Measurements from ENCODE around the gene STEAP1B. TPM values are rescaled to one million over a fixed set of nuclear protein-coding genes. Genes with fewer than 3 reads are reported as not detected.
A peak's percentile ranks its signal among the peaks of the same experiment; 100 is the strongest.
"Not testable (repeated sequence)": the region's sequence is repeated elsewhere in the genome, so short reads cannot be mapped to it uniquely, and the experiment has no call there.

Gene STEAP1B
- total and polyA plus RNA-seq, 3 experiments from 2014 or later: 0.20 TPM; not detected in 2

DNA sequence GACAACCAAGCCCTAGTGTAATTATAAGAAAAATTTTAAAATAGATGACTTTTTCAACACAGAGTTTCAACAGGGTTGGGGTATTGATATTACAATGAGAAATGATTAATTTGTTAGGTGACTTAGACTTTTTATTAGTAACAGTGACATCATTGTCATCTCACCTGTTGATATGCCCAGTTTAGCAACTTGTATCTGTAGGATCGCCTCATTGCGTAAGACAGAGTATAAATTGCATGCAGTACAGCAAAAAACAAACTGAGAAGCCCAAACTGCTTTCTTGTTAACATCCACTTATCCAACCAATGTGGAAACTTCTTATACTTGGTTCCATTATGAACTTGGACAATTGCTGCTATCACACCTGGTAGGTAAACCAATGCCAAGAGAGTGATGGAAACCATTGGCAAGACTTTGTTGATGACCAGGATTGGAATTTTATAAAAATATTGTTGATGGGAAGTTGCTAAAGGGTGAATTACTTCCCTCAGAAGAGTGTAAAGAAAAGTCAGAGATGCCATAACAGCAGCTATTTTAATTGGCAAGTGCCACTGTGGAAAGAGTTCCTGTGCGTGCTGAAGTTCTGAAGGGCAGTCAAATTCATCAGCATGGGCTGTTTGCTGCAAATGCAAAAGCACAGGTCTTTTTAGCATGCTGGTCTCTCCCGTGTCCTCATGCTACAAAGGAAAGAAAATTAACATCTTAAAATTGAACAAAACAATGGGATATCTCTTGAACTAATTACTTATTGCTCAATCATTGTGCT is 6.6 kb downstream of the STEAP1B start:
- H3K4me1 ChIP-seq (ENCODE audit: insufficient read depth, low read length); H3K4me3 ChIP-seq (ENCODE audit: low read length); H3K4me1 Mint-ChIP-seq; H3K36me3 Mint-ChIP-seq; H3K4me3 Mint-ChIP-seq; H3K9me3 ChIP-seq (ENCODE audit: low read length); POLR2A ChIA-PET; H3K27ac Mint-ChIP-seq; CTCF ChIA-PET; H3K27ac ChIP-seq (ENCODE audit: low read depth, low read length); DNase-seq; H3K36me3 ChIP-seq (ENCODE audit: insufficient read depth, low read length); H3K9me3 Mint-ChIP-seq; H3K27me3 ChIP-seq (ENCODE audit: insufficient read depth, low read length, poor library complexity, severe bottlenecking): not testable (repeated sequence)
- peaks cover 11 to 31% of the 10 kb centered on the region in 2 donors for H3K27me3 Mint-ChIP-seq

GRCh38 chr7:22488643-22489462 is 11.1 kb downstream of the STEAP1B start:
- H3K27me3 Mint-ChIP-seq: peaks cover 6 to 23% of the 10 kb centered on the region in 2 donors
- no peaks in the 10 kb centered on the region for H3K9me3 ChIP-seq (ENCODE audit: low read length)
- no peaks in the 10 kb centered on the region for H3K4me1 Mint-ChIP-seq
- H3K36me3 ChIP-seq (ENCODE audit: insufficient read depth, low read length): no peaks in the 10 kb centered on the region
- POLR2A ChIA-PET: no interaction called here
- H3K4me1 ChIP-seq (ENCODE audit: insufficient read depth, low read length): no peaks in the 10 kb centered on the region
- CTCF ChIA-PET: interaction anchor here (1.2 to 2.3 kb wide), 3 partner anchors 376 to 379 kb away, joined by 4 to 12 read pairs (median 4); no protein-coding TSS in a partner anchor
- H3K36me3 Mint-ChIP-seq: no peaks in the 10 kb centered on the region
- H3K27ac ChIP-seq (ENCODE audit: low read depth, low read length): no peak overlapping the region
- peak; percentile 30 to 62 (median 42) for DNase-seq
- H3K4me3 Mint-ChIP-seq: no peak overlapping the region
- no peak overlapping the region for H3K27ac Mint-ChIP-seq
- no peaks in the 10 kb centered on the region for H3K27me3 ChIP-seq (ENCODE audit: insufficient read depth, low read length, poor library complexity, severe bottlenecking)
- H3K4me3 ChIP-seq (ENCODE audit: low read length): no peak overlapping the region
- no peaks in the 10 kb centered on the region for H3K9me3 Mint-ChIP-seq

GRCh38 chr7:22487978-22488642 is 11.9 kb downstream of the STEAP1B start:
- Histone ChIP-seq H3K9me3 (ENCODE audit: low read length) (no peaks in the 10 kb centered on the region), H3K36me3 (ENCODE audit: insufficient read depth, low read length) (no peaks in the 10 kb centered on the region), H3K27ac (ENCODE audit: low read depth, low read length) (no peak overlapping the region), H3K4me1 (ENCODE audit: insufficient read depth, low read length) (no peaks in the 10 kb centered on the region), H3K27me3 (ENCODE audit: insufficient read depth, low read length, poor library complexity, severe bottlenecking) (no peaks in the 10 kb centered on the region), H3K4me3 (ENCODE audit: low read length) (no peak overlapping the region)
- Mint-ChIP-seq H3K27me3 (peaks cover 6 to 23% of the 10 kb centered on the region in 2 donors), H3K27ac (no peak overlapping the region), H3K9me3 (no peaks in the 10 kb centered on the region), H3K4me1 (no peaks in the 10 kb centered on the region), H3K4me3 (no peak overlapping the region), H3K36me3 (no peaks in the 10 kb centered on the region)
- ChIA-PET POLR2A (no interaction called here), CTCF (no interaction called here)
- DNase-seq: no peak

DNA sequence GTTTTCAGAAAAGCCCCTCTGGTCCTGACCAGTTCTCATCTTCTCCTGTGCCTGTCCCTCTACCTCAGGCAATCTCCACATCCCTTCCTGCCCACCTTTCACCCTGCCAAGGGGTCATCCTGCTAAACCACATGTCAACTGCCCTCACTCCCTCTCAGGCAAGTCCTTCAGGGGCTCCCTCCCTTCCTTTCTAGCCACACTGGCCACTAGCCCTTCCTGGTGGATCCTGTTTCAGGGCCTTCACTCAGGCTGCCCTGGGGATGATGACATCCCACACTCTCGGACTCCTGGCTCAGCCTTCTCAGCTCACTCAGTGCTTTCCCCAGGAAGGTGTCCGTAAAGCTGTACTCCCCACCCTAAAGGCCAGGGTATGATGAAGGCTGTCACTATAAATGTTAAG is 13.4 kb downstream of the STEAP1B start:
- H3K9me3 Mint-ChIP-seq: no peaks in the 10 kb centered on the region
- Histone ChIP-seq H3K4me1 (ENCODE audit: insufficient read depth, low read length) (no peaks in the 10 kb centered on the region), H3K27ac (ENCODE audit: low read depth, low read length) (no peak overlapping the region), H3K27me3 (ENCODE audit: insufficient read depth, low read length, poor library complexity, severe bottlenecking) (no peaks in the 10 kb centered on the region), H3K36me3 (ENCODE audit: insufficient read depth, low read length) (no peaks in the 10 kb centered on the region), H3K9me3 (ENCODE audit: low read length) (no peaks in the 10 kb centered on the region), H3K4me3 (ENCODE audit: low read length) (no peak overlapping the region)
- H3K4me3 Mint-ChIP-seq: no peak overlapping the region
- CTCF ChIA-PET: interaction anchor here (0.8 to 3.0 kb wide), 3 partner anchors 18 to 569 kb away, joined by 3 to 15 read pairs (median 3); no protein-coding TSS in a partner anchor
- POLR2A ChIA-PET: no interaction called here
- peaks cover 0 to 3% (median 0%) of the 10 kb centered on the region in 3 donors for H3K4me1 Mint-ChIP-seq
- no peak overlapping the region for H3K27ac Mint-ChIP-seq
- peaks cover 6 to 17% of the 10 kb centered on the region in 2 donors for H3K27me3 Mint-ChIP-seq
- no peaks in the 10 kb centered on the region for H3K36me3 Mint-ChIP-seq
- no peak for DNase-seq

DNA sequence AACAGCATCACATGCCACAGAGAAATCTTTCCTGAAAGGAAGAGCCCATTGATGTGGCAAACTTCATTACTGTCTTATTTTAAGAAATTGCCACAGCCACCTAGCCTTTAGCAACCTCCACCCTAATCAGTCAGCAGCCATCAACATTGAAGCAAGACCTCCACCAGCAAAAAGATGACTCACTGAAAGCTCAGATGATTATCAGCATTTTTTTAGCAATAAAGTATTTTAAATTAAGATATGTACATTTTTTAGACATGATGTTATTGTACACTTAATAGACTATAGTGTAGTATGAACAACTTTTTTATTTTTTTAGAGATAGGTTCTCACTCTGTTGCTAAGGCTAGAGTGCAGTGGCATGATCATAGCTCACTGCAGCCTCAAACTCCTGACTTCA is 14.8 kb downstream of the STEAP1B start:
- H3K9me3 ChIP-seq (ENCODE audit: low read length): no peaks in the 10 kb centered on the region
- Mint-ChIP-seq H3K27ac (no peak overlapping the region), H3K4me1 (peaks cover 0 to 4% (median 0%) of the 10 kb centered on the region in 3 donors), H3K9me3 (no peaks in the 10 kb centered on the region), H3K36me3 (no peaks in the 10 kb centered on the region), H3K27me3 (peaks cover 6 to 11% of the 10 kb centered on the region in 2 donors), H3K4me3 (no peak overlapping the region)
- H3K4me3 ChIP-seq (ENCODE audit: low read length): no peak overlapping the region
- H3K36me3 ChIP-seq (ENCODE audit: insufficient read depth, low read length): no peaks in the 10 kb centered on the region
- POLR2A ChIA-PET: no interaction called here
- CTCF ChIA-PET: interaction anchor here (3.0 kb wide), 1 partner anchor 375 kb away, joined by 15 read pairs; no protein-coding TSS in a partner anchor
- DNase-seq: no peak
- peaks cover 5% of the 10 kb centered on the region for H3K4me1 ChIP-seq (ENCODE audit: insufficient read depth, low read length)
- no peaks in the 10 kb centered on the region for H3K27me3 ChIP-seq (ENCODE audit: insufficient read depth, low read length, poor library complexity, severe bottlenecking)
- H3K27ac ChIP-seq (ENCODE audit: low read depth, low read length): no peak overlapping the region

GRCh38 chr7:22482503-22482902 is 17.5 kb downstream of the STEAP1B start:
- no peaks in the 10 kb centered on the region for H3K9me3 Mint-ChIP-seq

DNA sequence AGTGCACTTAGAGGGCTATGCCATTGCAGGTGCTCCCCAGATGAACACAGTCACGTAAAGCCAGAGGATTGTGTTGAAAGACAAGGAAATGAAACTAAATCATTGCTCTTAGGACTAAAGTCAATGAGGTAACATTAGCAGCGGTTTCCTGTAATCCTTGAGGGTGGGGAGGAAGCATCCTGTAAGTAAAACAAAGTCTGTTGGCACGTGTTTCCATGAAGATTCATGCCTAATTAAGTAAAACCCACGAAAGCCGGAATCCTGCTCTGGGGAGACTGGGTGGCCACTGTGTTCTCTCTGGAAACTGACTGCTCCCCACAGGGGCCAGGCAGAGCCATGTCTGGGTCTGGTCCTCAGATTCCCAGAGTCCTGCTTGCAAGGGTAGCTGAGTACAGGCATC is 18.3 kb downstream of the STEAP1B start:
- Mint-ChIP-seq H3K4me3 (no peak overlapping the region), H3K4me1 (peaks cover 0 to 4% (median 0%) of the 10 kb centered on the region in 3 donors)
- no peak overlapping the region for H3K27ac ChIP-seq (ENCODE audit: low read depth, low read length)

More at GRCh38 chr7:22482503-22482902, 17.5 kb downstream of the STEAP1B start:
- no peaks in the 10 kb centered on the region for H3K36me3 Mint-ChIP-seq
- Histone ChIP-seq H3K4me3 (ENCODE audit: low read length) (no peak overlapping the region), H3K4me1 (ENCODE audit: insufficient read depth, low read length) (peaks cover 5% of the 10 kb centered on the region), H3K27ac (ENCODE audit: low read depth, low read length) (no peak overlapping the region), H3K9me3 (ENCODE audit: low read length) (no peaks in the 10 kb centered on the region), H3K36me3 (ENCODE audit: insufficient read depth, low read length) (no peaks in the 10 kb centered on the region), H3K27me3 (ENCODE audit: insufficient read depth, low read length, poor library complexity, severe bottlenecking) (no peaks in the 10 kb centered on the region)
- POLR2A ChIA-PET: no interaction called here
- H3K4me1 Mint-ChIP-seq: peaks cover 0 to 4% (median 0%) of the 10 kb centered on the region in 3 donors
- CTCF ChIA-PET: no interaction called here
- peaks cover 0 to 4% of the 10 kb centered on the region in 2 donors for H3K27me3 Mint-ChIP-seq
- H3K27ac Mint-ChIP-seq: no peak overlapping the region
- no peak overlapping the region for H3K4me3 Mint-ChIP-seq
- DNase-seq: no peak

More for the DNA sequence above, 18.3 kb downstream of the STEAP1B start:
- Mint-ChIP-seq H3K36me3 (no peaks in the 10 kb centered on the region), H3K27ac (peak overlapping the region in 1 of 8 donors; percentile 72), H3K9me3 (no peaks in the 10 kb centered on the region), H3K27me3 (peaks cover 0 to 2% of the 10 kb centered on the region in 2 donors)
- Histone ChIP-seq H3K27me3 (ENCODE audit: insufficient read depth, low read length, poor library complexity, severe bottlenecking) (no peaks in the 10 kb centered on the region), H3K9me3 (ENCODE audit: low read length) (no peaks in the 10 kb centered on the region), H3K4me1 (ENCODE audit: insufficient read depth, low read length) (peaks cover 5% of the 10 kb centered on the region), H3K36me3 (ENCODE audit: insufficient read depth, low read length) (no peaks in the 10 kb centered on the region), H3K4me3 (ENCODE audit: low read length) (no peak overlapping the region)
- DNase-seq: no peak
- POLR2A ChIA-PET: no interaction called here
- CTCF ChIA-PET: interaction anchor here (2.2 kb wide), 1 partner anchor 372 kb away, joined by 6 read pairs; no protein-coding TSS in a partner anchor
